ENCODE results near the gene ATP6V1B1. TPM values are rescaled to one million over a fixed set of nuclear protein-coding genes. Genes with fewer than 3 reads are reported as not detected.
A peak's percentile ranks its signal among the peaks of the same experiment; 100 is the strongest.

ATP6V1B1 gene
- total and polyA plus RNA-seq, 4 donors = not detected

- TF ChIP-seq MAX (IDR thresholded peaks at IDR 0.05) = no peak
- TF ChIP-seq RAD21 (IDR thresholded peaks at IDR 0.05) = peak; percentile 34 to 77
- peak; percentile 51 for TF ChIP-seq CTCF (IDR thresholded peaks at IDR 0.05; ENCODE audit: low read depth, low read length, missing input control)
- no peak for TF ChIP-seq ZBTB33 (IDR thresholded peaks at IDR 0.05)
- WGBS = 51% methylated on average over 32 of the region's 32 CpGs
- no peak overlapping the region for H3K9ac ChIP-seq (ENCODE audit: low read depth in 1 of 2, low read length in 2 of 2)
- H3K27ac ChIP-seq (ENCODE audit: low read depth in 1 of 2, low read length in 2 of 2) = no peak overlapping the region
- peak; percentile 78 for DNase-seq (ENCODE audit: low spot score)
- no peaks in the 10 kb centered on the region for H3K27me3 ChIP-seq (ENCODE audit: control insufficient read depth in 4 of 4, insufficient read depth in 4 of 4, low read length in 3 of 4)
- H3K4me1 ChIP-seq (ENCODE audit: control insufficient read depth in 4 of 4, insufficient read depth in 4 of 4, low read length in 3 of 4) = no peaks in the 10 kb centered on the region
- H3K9me3 ChIP-seq (ENCODE audit: control insufficient read depth in 4 of 4, low read length in 3 of 4) = no peaks in the 10 kb centered on the region
- H3K36me3 ChIP-seq (ENCODE audit: control insufficient read depth in 4 of 4, insufficient read depth in 3 of 4, low read depth in 1 of 4, low read length in 3 of 4) = peaks cover 8 to 41% (median 23%) of the 10 kb centered on the region in 4 donors
- no peak overlapping the region for H3K4me3 ChIP-seq (ENCODE audit: low read depth in 1 of 3, low read length in 3 of 3)
Measured at GRCh38 chr2:70984576-70985282, 49.0 kb downstream of the ATP6V1B1 start.

- Histone ChIP-seq H3K4me3 (ENCODE audit: low read depth in 1 of 3, low read length in 3 of 3) (no peak overlapping the region), H3K27me3 (ENCODE audit: control insufficient read depth in 4 of 4, insufficient read depth in 4 of 4, low read length in 3 of 4) (no peaks in the 10 kb centered on the region), H3K9me3 (ENCODE audit: control insufficient read depth in 4 of 4, low read length in 3 of 4) (no peaks in the 10 kb centered on the region), H3K36me3 (ENCODE audit: control insufficient read depth in 4 of 4, insufficient read depth in 3 of 4, low read depth in 1 of 4, low read length in 3 of 4) (peaks cover 8 to 46% (median 27%) of the 10 kb centered on the region in 4 donors), H3K9ac (ENCODE audit: low read depth in 1 of 2, low read length in 2 of 2) (no peak overlapping the region), H3K27ac (ENCODE audit: low read depth in 1 of 2, low read length in 2 of 2) (no peak overlapping the region), H3K4me1 (ENCODE audit: control insufficient read depth in 4 of 4, insufficient read depth in 4 of 4, low read length in 3 of 4) (no peaks in the 10 kb centered on the region)
- TF ChIP-seq EGR1 (IDR thresholded peaks at IDR 0.05; ENCODE audit: low read depth in 2 of 2) (no peak), ATF3 (IDR thresholded peaks at IDR 0.05) (no peak), SP1 (IDR thresholded peaks at IDR 0.05) (no peak), FOXA2 (IDR thresholded peaks at IDR 0.05) (no peak), YY1 (IDR thresholded peaks at IDR 0.05) (no peak), HNF4G (IDR thresholded peaks at IDR 0.05) (no peak)
- 83% methylated on average over 5 of the region's 5 CpGs for WGBS
- DNase-seq (ENCODE audit: low spot score) = no peak
Measured at GRCh38 chr2:70985283-70985688, 49.6 kb downstream of the ATP6V1B1 start.

- WGBS = 96% methylated on average over 1 of the region's 1 CpG
- Histone ChIP-seq H3K4me3 (ENCODE audit: low read depth in 1 of 3, low read length in 3 of 3) (no peak overlapping the region), H3K4me1 (ENCODE audit: control insufficient read depth in 4 of 4, insufficient read depth in 4 of 4, low read length in 3 of 4) (no peaks in the 10 kb centered on the region), H3K9ac (ENCODE audit: low read depth in 1 of 2, low read length in 2 of 2) (no peak overlapping the region), H3K36me3 (ENCODE audit: control insufficient read depth in 4 of 4, insufficient read depth in 3 of 4, low read depth in 1 of 4, low read length in 3 of 4) (peaks cover 8 to 52% (median 31%) of the 10 kb centered on the region in 4 donors), H3K27me3 (ENCODE audit: control insufficient read depth in 4 of 4, insufficient read depth in 4 of 4, low read length in 3 of 4) (no peaks in the 10 kb centered on the region), H3K9me3 (ENCODE audit: control insufficient read depth in 4 of 4, low read length in 3 of 4) (no peaks in the 10 kb centered on the region), H3K27ac (ENCODE audit: low read depth in 1 of 2, low read length in 2 of 2) (no peak overlapping the region)
- DNase-seq (ENCODE audit: low spot score) = no peak
- TF ChIP-seq HNF4A (conservative IDR thresholded peaks at IDR 0.05) = no peak
- TF ChIP-seq MAX (IDR thresholded peaks at IDR 0.05) = no peak
- TF ChIP-seq CTCF (IDR thresholded peaks at IDR 0.05; ENCODE audit: low read depth, low read length, missing input control) = no peak
- no peak for TF ChIP-seq ATF3 (IDR thresholded peaks at IDR 0.05)
- TF ChIP-seq FOXA1 (IDR thresholded peaks at IDR 0.05) = no peak
- no peak for TF ChIP-seq EGR1 (IDR thresholded peaks at IDR 0.05; ENCODE audit: low read depth in 2 of 2)
- TF ChIP-seq NR2F2 (IDR thresholded peaks at IDR 0.05) = no peak
- TF ChIP-seq REST (IDR thresholded peaks at IDR 0.05) = no peak
Measured at GRCh38 chr2:70985956-70986355, 50.3 kb downstream of the ATP6V1B1 start.

Data from liver (tissue), 9 donors.